HT1080 (cell line): ENCODE results near the gene PLAAT3. TPM values are rescaled to one million over a fixed set of nuclear protein-coding genes. Genes with fewer than 3 reads are reported as not detected.
"Not testable (repeated sequence)": the region's sequence is repeated elsewhere in the genome, so short reads cannot be mapped to it uniquely, and the experiment has no call there.

ENCODE experiments used
- DNase-seq: peaks from one replicate; pipeline ENCODE4 v3.0.0-alpha.2; 2015; ENCODE audit warnings: low read depth
- total RNA-seq: library from RNA; depleted of rRNA; stranded (reverse); fragments of >200 nt; shearing (Covaris generic); gene quantifications from 2 replicates; pipeline ENCODE4 v1.2.3, GENCODE V29; 2014; rRNA removed

The PLAAT3 gene
- total RNA-seq, 1 experiment from 2014 or later = 28.6 TPM

DNA sequence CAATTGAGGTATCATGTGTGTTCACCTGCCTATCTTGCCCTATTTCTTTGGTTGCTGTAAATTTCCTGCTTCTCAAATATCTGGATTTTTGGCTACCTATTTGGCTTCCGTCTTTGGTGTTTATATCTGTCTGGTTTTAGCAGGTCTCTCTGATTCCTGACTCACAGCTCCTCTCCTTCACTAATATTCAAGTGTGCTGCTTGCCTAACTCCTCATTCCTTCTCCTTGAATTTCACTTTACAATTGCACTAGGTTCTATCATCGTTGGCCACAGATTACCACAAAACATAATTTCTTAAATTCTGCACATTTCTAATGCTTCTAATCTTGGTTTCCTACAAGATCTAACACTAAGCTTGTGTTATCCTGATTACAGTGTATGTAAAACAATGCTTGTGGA is 71.7 kb downstream of the PLAAT3 start:
- DNase-seq = not testable (repeated sequence)

DNA sequence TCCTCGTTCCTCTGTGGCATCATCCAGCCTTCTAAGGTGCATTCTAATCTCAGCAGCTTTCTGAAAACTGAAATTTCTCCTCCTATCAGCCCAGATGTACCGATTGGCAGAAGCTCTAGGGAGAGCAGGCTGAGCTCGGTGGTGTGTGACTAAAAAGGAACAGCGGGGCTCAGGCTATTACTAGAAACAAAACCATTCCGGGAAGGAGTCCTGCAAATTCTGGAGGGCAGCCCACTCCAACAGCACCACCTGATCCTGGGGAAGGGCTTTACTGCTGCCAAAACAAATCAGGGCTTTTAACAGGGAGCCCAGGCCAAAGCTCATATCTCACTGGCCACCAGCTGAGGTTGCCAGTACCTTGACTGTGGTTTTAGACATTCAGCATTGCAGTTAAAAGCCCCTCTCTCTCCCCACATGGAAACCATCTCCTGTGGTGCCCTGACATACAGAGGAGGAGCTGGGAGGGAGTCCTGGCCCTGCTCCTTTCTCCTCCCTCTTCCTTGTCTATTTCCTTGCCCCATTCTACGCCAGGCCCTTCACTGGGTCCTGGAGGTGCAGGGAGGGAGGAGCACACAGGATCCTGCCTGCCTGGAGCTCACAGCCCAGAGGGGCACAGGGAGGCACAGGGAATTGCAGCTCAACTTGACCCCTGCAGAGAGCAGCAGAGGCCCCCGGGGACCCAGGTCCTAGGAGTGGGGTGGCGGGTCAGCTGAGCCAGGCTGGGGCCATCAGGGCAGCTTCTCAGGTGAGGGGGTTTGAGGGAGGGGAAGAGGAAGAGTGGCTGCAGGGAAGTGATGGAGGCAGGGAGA is 76.7 kb downstream of the PLAAT3 start:
- no peak for DNase-seq

DNA sequence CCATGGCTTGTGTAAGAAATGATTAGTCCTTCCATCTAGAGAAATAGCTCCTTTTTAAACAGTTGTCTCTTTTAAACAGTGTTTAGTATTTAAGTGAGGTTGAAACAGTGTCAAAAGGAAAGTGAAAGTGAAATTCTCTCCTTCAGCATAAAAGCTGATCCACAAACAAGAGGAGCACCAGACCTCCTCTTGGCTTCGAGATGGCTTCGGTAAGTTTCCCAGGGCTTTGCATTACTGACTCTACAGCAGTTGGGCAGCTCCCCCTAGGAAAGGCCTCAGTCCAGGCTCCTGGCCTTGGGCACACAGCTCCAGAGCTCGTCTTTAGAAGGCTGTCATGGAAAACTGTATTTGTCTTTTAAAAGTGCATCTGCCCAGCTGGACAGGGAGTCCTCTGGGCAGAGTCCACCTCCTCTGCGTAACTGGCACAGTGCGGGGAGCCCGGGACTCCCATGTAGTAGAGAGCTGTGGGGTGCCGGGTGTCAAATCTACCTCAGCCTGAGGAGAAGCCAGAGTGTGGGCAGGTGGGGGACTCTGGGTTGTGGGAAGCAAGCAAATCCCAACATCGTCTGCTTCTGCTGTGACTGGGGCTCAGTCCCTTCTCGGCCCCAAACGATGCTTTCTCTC is 77.5 kb downstream of the PLAAT3 start, which contains the start of gene PLAAT4:
Gene PLAAT4 (plus strand): TSS at position 140 of the 624 bp plus-strand sequence. CDS start 61 bp downstream, at position 201.
- no peak for DNase-seq

DNA sequence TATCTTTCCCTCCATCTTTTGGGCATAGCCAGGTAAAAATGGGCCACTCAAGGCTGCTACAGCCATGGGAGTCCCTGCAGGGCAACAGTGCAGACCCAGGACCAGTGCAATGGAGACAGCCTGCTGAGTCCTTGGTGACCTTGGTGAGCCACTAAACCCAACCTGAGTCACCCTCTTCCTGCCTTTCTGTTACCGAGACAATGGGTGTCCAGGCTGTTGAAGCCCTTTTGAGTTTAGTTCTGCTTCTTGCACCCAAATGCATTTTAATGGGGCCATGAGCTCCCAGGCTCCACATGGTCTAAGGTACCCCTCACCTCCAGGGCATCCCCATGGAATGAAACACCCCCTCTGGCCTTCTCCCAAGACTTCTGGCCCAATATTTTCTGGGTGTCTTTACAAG is 78.5 kb downstream of the PLAAT3 start:
- peak; percentile 48 for DNase-seq

DNA sequence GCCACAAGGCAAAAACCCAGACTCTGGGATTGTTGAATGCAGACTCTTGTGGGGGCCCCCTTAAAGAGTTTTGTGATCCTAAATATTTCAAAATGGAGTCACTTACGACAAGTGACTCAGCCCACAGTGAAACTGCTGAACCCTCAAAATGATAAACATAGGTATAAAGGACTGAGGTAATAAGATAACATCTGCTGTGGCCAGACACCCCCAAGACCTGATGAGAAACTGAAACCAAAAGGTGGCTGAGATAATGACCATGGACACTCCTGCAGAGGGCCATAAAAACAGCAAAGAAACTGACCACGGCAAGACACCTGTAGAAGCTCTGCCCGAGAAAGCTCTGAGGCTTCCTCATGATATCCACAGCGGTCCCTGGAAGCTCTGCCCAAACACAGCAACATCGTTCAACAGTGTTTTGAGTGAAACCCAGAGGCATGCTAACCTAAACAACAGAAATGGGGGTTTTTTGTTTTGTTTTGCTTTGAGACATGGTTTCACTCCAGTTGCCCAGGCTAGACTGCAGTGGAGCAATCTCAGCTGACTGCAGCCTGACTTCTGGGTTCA is 79.3 kb downstream of the PLAAT3 start:
- no peak for DNase-seq

DNA sequence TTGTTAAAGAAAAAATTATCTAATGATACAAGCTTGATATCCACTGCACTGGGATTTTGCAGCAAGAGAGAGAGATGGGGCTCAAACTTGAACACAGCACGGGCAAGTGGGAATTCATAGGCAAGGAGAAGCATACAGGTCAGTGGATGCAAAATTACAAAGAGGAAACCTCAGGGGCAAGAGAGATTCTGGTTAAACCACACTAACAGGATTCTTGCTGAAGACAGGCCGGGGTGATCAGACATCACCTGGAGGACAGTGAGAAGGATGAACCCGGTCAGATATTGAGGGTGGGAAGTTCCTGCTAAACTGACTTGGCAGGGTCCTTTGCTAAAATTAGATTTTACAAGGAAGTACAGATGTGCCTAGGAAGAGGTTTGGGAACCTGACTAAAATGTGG is 80.2 kb downstream of the PLAAT3 start:
- no peak for DNase-seq

DNA sequence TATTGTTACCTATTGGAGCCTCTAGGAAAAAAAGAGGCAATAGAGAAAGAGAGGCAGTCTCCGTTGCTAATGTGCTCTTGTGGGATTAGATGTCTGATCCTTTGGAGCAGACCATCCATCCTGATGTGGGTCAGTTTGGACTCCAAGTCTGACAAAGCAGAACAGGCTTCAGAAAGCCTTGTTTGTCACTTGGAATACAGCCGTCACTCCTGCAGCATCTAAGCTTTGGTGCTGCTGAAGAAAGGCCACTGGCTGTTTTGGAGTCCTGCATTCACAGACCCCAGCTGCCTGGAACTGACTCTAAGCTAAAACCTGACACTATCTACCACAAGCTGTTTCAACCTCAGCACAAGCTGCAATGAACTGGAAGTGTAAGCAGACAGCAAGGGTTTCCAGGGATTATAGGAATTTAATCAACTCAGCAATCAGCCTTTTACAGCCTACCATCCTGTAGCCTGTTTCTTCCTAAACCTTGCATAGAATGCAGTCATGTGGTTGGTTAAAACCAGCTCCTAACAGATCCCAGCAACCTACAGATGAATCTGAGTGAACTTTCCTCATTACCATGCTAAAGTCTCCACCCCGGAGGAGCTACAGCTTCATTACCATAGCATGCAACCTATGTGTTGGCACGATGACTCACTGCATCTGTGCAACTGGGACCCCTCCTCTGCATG is 81.3 kb downstream of the PLAAT3 start:
- no peak for DNase-seq

DNA sequence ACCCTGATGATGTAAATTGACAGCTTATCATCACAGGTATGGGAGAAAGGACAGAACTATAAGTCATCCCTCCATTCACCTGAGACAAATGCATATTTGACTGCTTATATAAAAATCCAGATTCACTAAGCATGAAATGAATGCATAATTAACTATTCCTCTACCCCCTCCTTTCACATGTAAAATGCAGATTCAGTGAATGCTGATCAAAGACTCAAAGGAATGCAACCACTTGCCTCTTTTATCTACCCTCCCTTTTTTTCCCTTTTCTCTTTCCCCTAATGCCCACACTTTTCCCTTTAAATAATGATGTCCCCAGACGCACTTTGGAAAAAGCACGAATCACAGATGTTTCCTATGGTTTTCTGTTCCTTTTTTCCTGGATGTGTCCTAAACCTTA is 82.1 kb downstream of the PLAAT3 start:
- DNase-seq = no peak

DNA sequence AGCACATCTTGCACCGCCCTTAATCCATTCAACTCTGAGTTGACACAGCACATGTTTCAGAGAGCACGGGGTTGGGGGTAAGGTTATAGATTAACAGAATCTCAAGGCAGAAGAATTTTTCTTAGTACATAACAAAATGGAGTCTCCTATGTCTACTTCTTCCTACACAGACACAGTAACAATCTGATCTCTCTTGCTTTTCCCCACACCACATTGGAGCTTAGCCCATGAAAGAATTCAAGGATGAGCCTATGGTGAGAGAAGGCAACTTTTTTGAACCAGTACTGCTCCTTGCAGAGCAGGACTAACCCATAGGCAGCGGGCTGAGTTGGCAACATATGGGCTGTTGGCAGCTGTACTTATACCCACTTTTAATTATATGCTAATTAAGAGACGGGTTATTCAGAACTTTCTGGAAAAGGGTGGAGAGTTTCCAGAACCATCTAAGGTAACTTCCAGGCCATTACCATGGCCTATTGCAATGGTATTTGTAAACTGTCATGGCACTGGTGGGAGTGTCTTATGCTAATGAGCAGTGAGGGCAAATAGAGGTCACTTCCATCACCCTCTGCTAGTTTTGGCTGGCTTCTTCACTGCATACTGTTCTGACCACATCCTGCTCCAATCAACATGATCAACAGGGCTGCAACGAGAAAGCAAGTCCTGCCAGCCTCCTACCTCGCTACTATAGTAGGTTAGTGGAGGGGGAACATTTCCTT is 83.0 kb downstream of the PLAAT3 start:
- DNase-seq = peak; percentile 71

DNA sequence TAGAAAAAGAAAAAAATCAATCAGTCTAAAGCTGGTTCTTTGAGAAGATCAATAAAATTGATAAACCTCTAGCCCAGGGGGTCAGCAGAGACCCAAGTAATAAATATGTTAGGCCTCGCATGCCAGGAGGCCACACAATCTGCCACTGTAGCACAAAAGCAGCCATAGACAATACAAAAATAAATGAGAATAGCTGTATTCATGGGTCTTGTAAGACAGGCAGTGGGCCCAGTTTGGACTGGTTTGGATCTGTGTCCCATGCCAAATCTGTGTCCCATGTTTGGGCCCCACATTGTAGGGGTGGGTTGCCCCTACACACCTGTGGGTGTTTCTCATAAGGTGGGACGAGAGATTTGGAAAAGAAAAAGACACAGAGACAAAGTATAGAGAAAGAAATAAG is 84.2 kb downstream of the PLAAT3 start:
- no peak for DNase-seq

DNA sequence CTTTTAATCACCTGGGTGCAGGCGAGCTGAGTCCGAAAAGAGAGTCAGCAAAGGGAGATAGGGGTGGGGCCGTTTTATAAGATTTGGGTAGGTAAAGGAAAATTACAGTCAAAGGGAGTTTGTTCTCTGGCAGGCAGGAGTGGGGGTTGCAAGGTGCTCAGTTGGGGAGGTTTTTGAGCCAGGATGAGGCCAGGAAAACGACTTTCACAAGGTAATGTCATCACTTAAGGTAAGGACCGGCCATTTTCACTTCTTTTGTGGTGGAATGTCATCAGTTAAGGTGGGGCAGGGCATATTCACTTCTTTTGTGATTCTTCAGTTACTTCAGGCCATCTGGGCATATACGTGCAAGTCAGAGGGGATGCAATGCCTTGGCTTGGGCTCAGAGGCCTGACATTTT is 84.9 kb downstream of the PLAAT3 start:
- DNase-seq = not testable (repeated sequence)

DNA sequence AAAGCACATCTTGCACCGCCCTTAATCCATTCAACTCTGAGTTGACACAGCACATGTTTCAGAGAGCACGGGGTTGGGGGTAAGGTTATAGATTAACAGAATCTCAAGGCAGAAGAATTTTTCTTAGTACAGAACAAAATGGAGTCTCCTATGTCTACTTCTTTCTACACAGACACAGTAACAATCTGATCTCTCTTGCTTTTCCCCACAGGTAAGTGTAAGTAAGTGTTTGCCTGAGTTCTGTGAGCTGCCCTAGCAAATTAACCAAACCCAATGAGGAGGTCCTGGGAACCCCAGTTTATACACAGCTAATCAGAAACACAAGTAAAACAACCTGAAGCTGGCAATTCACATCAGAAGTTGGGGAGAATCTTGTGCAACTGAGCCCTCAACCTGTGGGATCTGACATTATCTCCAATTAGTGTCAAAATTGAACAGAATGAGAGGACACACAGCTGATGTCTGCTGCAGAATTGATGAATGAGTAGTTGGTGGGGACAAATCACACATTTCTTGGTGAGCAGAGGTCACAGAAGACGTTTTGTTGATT is 85.4 kb downstream of the PLAAT3 start:
- DNase-seq = not testable (repeated sequence)

DNA sequence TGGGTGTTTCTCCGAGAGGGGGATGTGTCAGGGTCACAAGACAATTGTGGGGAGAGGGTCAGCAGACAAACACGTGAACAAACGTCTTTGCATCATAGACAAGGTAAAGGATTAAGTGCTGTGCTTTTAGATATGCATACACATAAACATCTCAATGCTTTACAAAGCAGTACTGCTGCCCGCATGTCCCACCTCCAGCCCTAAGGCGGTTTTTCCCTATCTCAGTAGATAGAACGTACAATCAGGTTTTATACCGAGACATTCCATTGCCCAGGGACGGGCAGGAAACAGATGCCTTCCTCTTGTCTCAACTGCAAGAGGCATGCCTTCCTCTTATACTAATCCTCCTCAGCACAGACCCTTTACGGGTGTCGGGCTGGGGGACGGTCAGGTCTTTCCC is 86.1 kb downstream of the PLAAT3 start:
- DNase-seq = not testable (repeated sequence)

DNA sequence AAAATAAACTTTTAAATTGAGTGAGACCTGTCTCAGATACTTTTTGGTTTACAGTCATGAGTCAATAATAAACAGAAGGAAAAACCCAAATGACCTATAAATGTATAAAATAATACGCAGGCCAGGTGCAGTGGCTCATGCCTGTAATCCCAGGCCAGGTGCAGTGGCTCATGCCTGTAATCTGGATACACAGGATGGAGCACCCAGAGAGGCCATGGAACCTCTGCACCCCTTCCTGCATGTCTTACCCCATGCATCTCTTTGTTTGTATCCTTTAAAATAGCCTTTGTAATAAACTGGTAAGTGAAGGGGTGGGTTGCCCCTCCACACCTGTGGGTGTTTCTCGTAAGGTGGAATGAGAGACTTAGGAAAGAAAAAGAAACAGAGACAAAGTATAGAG is 86.6 kb downstream of the PLAAT3 start:
- no peak for DNase-seq

Other genes starting within 250 kb of the PLAAT3 start
- not detected in 2 replicates for gene SLC22A9, start 244.6 kb downstream of the PLAAT3 start, total RNA-seq
- gene PLAAT5, start 123.3 kb downstream of the PLAAT3 start, total RNA-seq = not detected in 2 replicates
- gene LGALS12, start 108.3 kb downstream of the PLAAT3 start, total RNA-seq = not detected in 2 replicates
- gene PLAAT4, start 77.6 kb downstream of the PLAAT3 start, total RNA-seq = 0.11 and 0.20 TPM in 2 replicates
- not detected in 2 replicates for gene PLAAT2, start 51.1 kb downstream of the PLAAT3 start, total RNA-seq
- 17.6 and 21.1 TPM in 2 replicates for gene ATL3, start 56.9 kb upstream of the PLAAT3 start, total RNA-seq
- 37.1 and 53.6 TPM in 2 replicates for gene RTN3, start 67.1 kb upstream of the PLAAT3 start, total RNA-seq
- gene ZFTA, start 154.3 kb upstream of the PLAAT3 start, total RNA-seq = 14.9 and 18.6 TPM in 2 replicates
- gene SPINDOC, start 199.0 kb upstream of the PLAAT3 start, total RNA-seq = 32.8 and 40.6 TPM in 2 replicates
- gene MARK2, start 224.7 kb upstream of the PLAAT3 start, total RNA-seq = 18.2 and 39.9 TPM in 2 replicates